Measurements from ENCODE around the gene SPART. TPM values are rescaled to one million over a fixed set of nuclear protein-coding genes. Genes with fewer than 3 reads are reported as not detected.

The SPART gene, protein sequence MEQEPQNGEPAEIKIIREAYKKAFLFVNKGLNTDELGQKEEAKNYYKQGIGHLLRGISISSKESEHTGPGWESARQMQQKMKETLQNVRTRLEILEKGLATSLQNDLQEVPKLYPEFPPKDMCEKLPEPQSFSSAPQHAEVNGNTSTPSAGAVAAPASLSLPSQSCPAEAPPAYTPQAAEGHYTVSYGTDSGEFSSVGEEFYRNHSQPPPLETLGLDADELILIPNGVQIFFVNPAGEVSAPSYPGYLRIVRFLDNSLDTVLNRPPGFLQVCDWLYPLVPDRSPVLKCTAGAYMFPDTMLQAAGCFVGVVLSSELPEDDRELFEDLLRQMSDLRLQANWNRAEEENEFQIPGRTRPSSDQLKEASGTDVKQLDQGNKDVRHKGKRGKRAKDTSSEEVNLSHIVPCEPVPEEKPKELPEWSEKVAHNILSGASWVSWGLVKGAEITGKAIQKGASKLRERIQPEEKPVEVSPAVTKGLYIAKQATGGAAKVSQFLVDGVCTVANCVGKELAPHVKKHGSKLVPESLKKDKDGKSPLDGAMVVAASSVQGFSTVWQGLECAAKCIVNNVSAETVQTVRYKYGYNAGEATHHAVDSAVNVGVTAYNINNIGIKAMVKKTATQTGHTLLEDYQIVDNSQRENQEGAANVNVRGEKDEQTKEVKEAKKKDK
- total RNA-seq (10 to 100 TPM; 52.9 to 84.7 TPM), polyA plus RNA-seq (10 to 100 TPM; 28.0 to 38.9 TPM)
- long read RNA-seq, donor 1, full-length matches to known transcripts, result 21 of 32 reads
- long read RNA-seq, donor 1, partial matches to known transcripts, result 11 of 32 reads
- long read RNA-seq, donor 1, other reads (novel, unspliced or antisense), result 0 of 32 reads
- long read RNA-seq, donor 2, full-length matches to known transcripts, result 4 of 11 reads
- long read RNA-seq, donor 2, partial matches to known transcripts, result 7 of 11 reads
- long read RNA-seq, donor 2, other reads (novel, unspliced or antisense), result 0 of 11 reads
- long read RNA-seq, donor 3, full-length matches to known transcripts, result 13 of 38 reads
- long read RNA-seq, donor 3, partial matches to known transcripts, result 25 of 38 reads
- long read RNA-seq, donor 3, other reads (novel, unspliced or antisense), result 0 of 38 reads
- long read RNA-seq, donor 4, full-length matches to known transcripts, result 10 of 15 reads
- long read RNA-seq, donor 4, partial matches to known transcripts, result 5 of 15 reads
- long read RNA-seq, donor 4, other reads (novel, unspliced or antisense), result 0 of 15 reads
- long read RNA-seq, donor 5, full-length matches to known transcripts, result 21 of 28 reads
- long read RNA-seq, donor 5, partial matches to known transcripts, result 7 of 28 reads
- long read RNA-seq, donor 5, other reads (novel, unspliced or antisense), result 0 of 28 reads

- Histone ChIP-seq H3K9ac (ENCODE audit: insufficient read depth in 1 of 2, low read length in 2 of 2) (peak within 1 kb of the TSS; percentile 98 to 100), H3K36me3 (ENCODE audit: control insufficient read depth in 4 of 4, insufficient read depth in 4 of 4, low read length in 4 of 4) (no peaks in the 10 kb centered on the region), H3K9me3 (ENCODE audit: control insufficient read depth in 4 of 4, insufficient read depth in 3 of 4, low read length in 3 of 4) (no peaks in the 10 kb centered on the region), H3K4me1 (ENCODE audit: control insufficient read depth in 5 of 5, insufficient read depth in 5 of 5, low read length in 5 of 5) (peaks cover 0 to 16% (median 0%) of the 10 kb centered on the region in 5 donors), H3K27ac (ENCODE audit: low read depth in 1 of 2, low read length in 1 of 2) (peak within 1 kb of the TSS; percentile 82 to 97), H3K4me3 (peak within 1 kb of the TSS; percentile 87), H3K27me3 (ENCODE audit: control insufficient read depth in 3 of 3, insufficient read depth in 3 of 3, low read length in 2 of 3) (no peaks in the 10 kb centered on the region)
- 0 to 1% methylated on average over 70 to 86 of the region's 86 CpGs for WGBS, 2 donors
- TF ChIP-seq CTCF (IDR thresholded peaks at IDR 0.05; ENCODE audit: control extremely low read depth, extremely low read depth), result peak; percentile 82
- DNase-seq (peak; percentile 94 to 96 (median 96)), ATAC-seq (ENCODE audit: insufficient read depth, low FRiP score) (peak; percentile 90)
These were observed at the start of gene SPART for GRCh38 chr13:36346222-36347083. TSS of gene SPART (minus strand) at chr13:36346394. CDS start at chr13:36335830, 10,564 bp downstream.

GRCh38 chr13:36395280-36395679, 49.1 kb upstream of the SPART start:
- H3K27ac ChIP-seq (ENCODE audit: low read depth in 1 of 2, low read length in 1 of 2), result no peak overlapping the region
- ATAC-seq (ENCODE audit: insufficient read depth, low FRiP score), result no peak

More at GRCh38 chr13:36395280-36395679, 49.1 kb upstream of the SPART start:
- Histone ChIP-seq H3K9ac (ENCODE audit: insufficient read depth in 1 of 2, low read length in 2 of 2) (no peak overlapping the region), H3K27me3 (ENCODE audit: control insufficient read depth in 3 of 3, insufficient read depth in 3 of 3, low read length in 2 of 3) (no peaks in the 10 kb centered on the region), H3K36me3 (ENCODE audit: control insufficient read depth in 4 of 4, insufficient read depth in 4 of 4, low read length in 4 of 4) (no peaks in the 10 kb centered on the region), H3K9me3 (ENCODE audit: control insufficient read depth in 4 of 4, insufficient read depth in 3 of 4, low read length in 3 of 4) (no peaks in the 10 kb centered on the region), H3K4me3 (no peak overlapping the region), H3K4me1 (ENCODE audit: control insufficient read depth in 5 of 5, insufficient read depth in 5 of 5, low read length in 5 of 5) (no peaks in the 10 kb centered on the region)
- TF ChIP-seq CTCF (IDR thresholded peaks at IDR 0.05; ENCODE audit: control extremely low read depth, extremely low read depth), result no peak
- peak in 2 of 3 donors; percentile 50 to 68 for DNase-seq
- 13 to 24% methylated on average over 2 of the region's 2 CpGs for WGBS, 2 donors

Data from lung (tissue), 16 donors.